CD4-positive, alpha-beta T cell treated with Interleukin-15 for 4 hours (primary cell): ENCODE data around the gene SLC16A5.
A peak's percentile ranks its signal among the peaks of the same experiment; 100 is the strongest.

Source experiments
- DNase-seq: peaks from one replicate; pipeline ENCODE4 v3.0.0-alpha.2; 2020; ENCODE audit warnings: low spot score

The SLC16A5 gene

GRCh38 chr17:75087182-75087557 is 584 bp upstream of the SLC16A5 start:
- no peak for DNase-seq

GRCh38 chr17:75088465-75089417 is 987 bp downstream of the SLC16A5 start:
- DNase-seq: no peak

- no peak for DNase-seq
Measured at GRCh38 chr17:75090871-75091854, 3.4 kb downstream of the SLC16A5 start.

- DNase-seq: no peak
Measured at GRCh38 chr17:75091855-75092327, 4.1 kb downstream of the SLC16A5 start.

- DNase-seq: no peak
Measured at GRCh38 chr17:75093548-75094158, 5.9 kb downstream of the SLC16A5 start.

- DNase-seq: no peak
Measured at GRCh38 chr17:75094871-75095399, 7.2 kb downstream of the SLC16A5 start.

- DNase-seq: no peak
Measured at GRCh38 chr17:75096082-75096625, 8.4 kb downstream of the SLC16A5 start.

GRCh38 chr17:75097865-75098264 is 10.1 kb downstream of the SLC16A5 start:
- no peak for DNase-seq

- DNase-seq: no peak
Measured at GRCh38 chr17:75098861-75099260, 11.1 kb downstream of the SLC16A5 start.

- no peak for DNase-seq
Measured at GRCh38 chr17:75099881-75100595, 12.3 kb downstream of the SLC16A5 start.

- no peak for DNase-seq
Measured at GRCh38 chr17:75102385-75102821, 14.6 kb downstream of the SLC16A5 start.

- DNase-seq: no peak
Measured at GRCh38 chr17:75103601-75104554, 16.1 kb downstream of the SLC16A5 start.

GRCh38 chr17:75105126-75106080 is 17.6 kb downstream of the SLC16A5 start:
- no peak for DNase-seq

- DNase-seq: no peak
Measured at GRCh38 chr17:75108193-75108592, 20.4 kb downstream of the SLC16A5 start.

GRCh38 chr17:75109046-75109406 is 21.3 kb downstream of the SLC16A5 start:
- no peak for DNase-seq

- peak; percentile 91 for DNase-seq
Measured at GRCh38 chr17:75109407-75110233, 21.9 kb downstream of the SLC16A5 start, which contains the start of gene ARMC7. Gene ARMC7 (plus strand): TSS chr17:75109969. CDS start chr17:75110289, 320 bp downstream.

- no peak for DNase-seq
Measured at GRCh38 chr17:75110234-75110937, 22.6 kb downstream of the SLC16A5 start.
